Keratinocyte (primary cell): Measurements from ENCODE around the gene FEN1. TPM values are rescaled to one million over a fixed set of nuclear protein-coding genes. Genes with fewer than 3 reads are reported as not detected.

ENCODE experiments used
- DNase-seq: peaks from one replicate; pipeline ENCODE4 v3.0.0-alpha.2; 2011; ENCODE audit warnings: low read depth, missing footprints, low spot score
- FAIRE-seq: peaks from 2 replicates; lab custom pipeline; 2011; peaks lifted over from hg19 to GRCh38; lab: Jason Lieb, UNC
- H2AFZ ChIP-seq: 2 replicates; pipeline ENCODE4 v1.6.0; 2012; ENCODE audit warnings: low read length, control low read depth, inconsistent platforms; ENCODE audit not compliant: control insufficient read depth
- H3K27ac ChIP-seq: 2 replicates; pipeline ENCODE4 v1.5.1; 2011; ENCODE audit warnings: low read length; ENCODE audit not compliant: control insufficient read depth, insufficient read depth
- H3K27me3 ChIP-seq: 3 replicates; pipeline ENCODE4 v1.6.0; 2011; ENCODE audit warnings: low read length; ENCODE audit not compliant: control insufficient read depth, insufficient read depth; ENCODE audit errors: extremely low read depth
- H3K36me3 ChIP-seq, 2 experiments: 2 replicates in 1 of 2; 3 replicates in 1 of 2; pipeline ENCODE4 v1.5.1; 2011; ENCODE audit warnings: low read length in 2 of 2, mild to moderate bottlenecking in 1 of 2; ENCODE audit not compliant: control insufficient read depth in 2 of 2, insufficient read depth in 2 of 2; ENCODE audit errors: extremely low read depth in 1 of 2
- H3K4me1 ChIP-seq: 3 replicates; pipeline ENCODE4 v1.5.1; 2011; ENCODE audit warnings: low read length; ENCODE audit not compliant: control insufficient read depth, insufficient read depth; ENCODE audit errors: extremely low read depth
- H3K4me2 ChIP-seq: 3 replicates; pipeline ENCODE4 v1.6.0; 2011; ENCODE audit warnings: low read depth, low read length; ENCODE audit not compliant: control insufficient read depth, insufficient read depth; ENCODE audit errors: extremely low read depth
- H3K4me3 ChIP-seq, 3 experiments: fragments of 200-600 bp in 1 of 3; sonication (generic) in 1 of 3; 2 replicates in 2 of 3; 3 replicates in 1 of 3; pipeline ENCODE4 v1.5.1; 2011 to 2016; ENCODE audit warnings: low read length in 3 of 3, mild to moderate bottlenecking in 3 of 3, control low read depth in 2 of 3, inconsistent platforms in 1 of 3, low read depth in 1 of 3, mixed read lengths in 1 of 3, mixed run types in 1 of 3, moderate library complexity in 1 of 3; ENCODE audit not compliant: control insufficient read depth in 2 of 3, insufficient read depth in 2 of 3; ENCODE audit errors: extremely low read depth in 1 of 3
- H3K79me2 ChIP-seq: 2 replicates; pipeline ENCODE4 v1.6.0; 2012; ENCODE audit warnings: low read length; ENCODE audit not compliant: control insufficient read depth, insufficient read depth
- H3K9ac ChIP-seq: 3 replicates; pipeline ENCODE4 v1.6.0; 2011; ENCODE audit warnings: low read length; ENCODE audit not compliant: control insufficient read depth, insufficient read depth; ENCODE audit errors: extremely low read depth
- H3K9me1 ChIP-seq: 3 replicates; pipeline ENCODE4 v1.6.0; 2011; ENCODE audit warnings: low read length; ENCODE audit not compliant: control insufficient read depth, insufficient read depth; ENCODE audit errors: extremely low read depth
- H3K9me3 ChIP-seq: 2 replicates; pipeline ENCODE4 v1.5.1; 2012; ENCODE audit warnings: low read depth, low read length; ENCODE audit not compliant: control insufficient read depth
- H4K20me1 ChIP-seq: 3 replicates; pipeline ENCODE4 v1.6.0; 2011; ENCODE audit warnings: low read length; ENCODE audit not compliant: control insufficient read depth, insufficient read depth; ENCODE audit errors: extremely low read depth
- CTCF ChIP-seq, 3 experiments: IDR thresholded peaks in 1 of 3; conservative IDR thresholded peaks in 1 of 3; optimal IDR thresholded peaks in 1 of 3; 2 replicates in 2 of 3; 3 replicates in 1 of 3; pipeline versions ENCODE3 to v1.5.1; 2011; ENCODE audit warnings: low read length in 3 of 3, mild to moderate bottlenecking in 3 of 3, moderate library complexity in 2 of 3, control low read depth in 1 of 3, inconsistent platforms in 1 of 3; ENCODE audit not compliant: insufficient read depth in 2 of 3; ENCODE audit errors: extremely low read depth in 1 of 3
- EZH2 ChIP-seq: IDR thresholded peaks from one replicate; pipeline ENCODE4 v1.6.1; 2012; ENCODE audit warnings: inconsistent platforms, mild to moderate bottlenecking, low read length, moderate library complexity
- dilution Hi-C: fragments of 300-500 bp; cut with MboI; formaldehyde crosslinking; loops from one replicate; pipeline ENCODE4 v1.7.0; 2020; ENCODE audit warnings: low sequenced_read_pairs; ENCODE audit not compliant: extremely low pct_ligation_motif_present
- polyA plus RNA-seq, 5 experiments: library from polyadenylated mRNA; depleted of rRNA in 3 of 5; stranded (reverse) in 3 of 5; stranded (forward) in 1 of 5; unstranded in 1 of 5; fragments of >200 nt; gene quantifications; 1 replicate in 1 of 5; 2 replicates in 3 of 5; 3 replicates in 1 of 5; pipeline versions ENCODE4 v1.2.1 to v1.2.3, GENCODE V29; 2011 to 2012; ENCODE audit warnings: missing spikeins in 2 of 5, low read depth in 1 of 5, low replicate concordance in 1 of 5

Gene FEN1
- polyA plus RNA-seq, 1 donor (not counting 4 experiments of a cell fraction or from before 2014, with no cell fraction given), result 26.7 TPM

- Histone ChIP-seq H3K9me1 (no peaks in the 10 kb centered on the region), H4K20me1 (peaks cover 5% of the 10 kb centered on the region), H2AFZ (no peak overlapping the region), H3K27ac (no peak overlapping the region), H3K79me2 (peaks cover 58% of the 10 kb centered on the region), H3K27me3 (no peaks in the 10 kb centered on the region), H3K36me3 (peaks cover 7 to 15% of the 10 kb centered on the region in 2 experiments), H3K4me2 (no peak overlapping the region), H3K4me1 (peaks cover 32% of the 10 kb centered on the region), H3K9ac (no peak overlapping the region), H3K9me3 (no peaks in the 10 kb centered on the region), H3K4me3 (no peak overlapping the region)
- FAIRE-seq (no peak), DNase-seq (no peak)
- TF ChIP-seq CTCF (optimal IDR thresholded peaks at IDR 0.05 in 1 of 3, IDR thresholded peaks at IDR 0.05 in 1 of 3, conservative IDR thresholded peaks at IDR 0.05 in 1 of 3; ENCODE audit: extremely low read depth in 1 of 3, insufficient read depth in 2 of 3, low read length in 3 of 3) (no peak), EZH2 (no peak)
- dilution Hi-C loops, result no loop called here
Measured at GRCh38 chr11:61833471-61833870, 40.8 kb downstream of the FEN1 start.

GRCh38 chr11:61833926-61834277, 41.2 kb downstream of the FEN1 start:
- no peak overlapping the region for H3K4me2 ChIP-seq
- peaks cover 32% of the 10 kb centered on the region for H3K4me1 ChIP-seq
- H3K9me3 ChIP-seq, result no peaks in the 10 kb centered on the region
- no peaks in the 10 kb centered on the region for H3K9me1 ChIP-seq
- TF ChIP-seq CTCF (optimal IDR thresholded peaks at IDR 0.05 in 1 of 3, IDR thresholded peaks at IDR 0.05 in 1 of 3, conservative IDR thresholded peaks at IDR 0.05 in 1 of 3; ENCODE audit: extremely low read depth in 1 of 3, insufficient read depth in 2 of 3, low read length in 3 of 3) (no peak), EZH2 (no peak)
- FAIRE-seq (no peak), DNase-seq (no peak)
- H3K79me2 ChIP-seq, result peaks cover 54% of the 10 kb centered on the region
- no peaks in the 10 kb centered on the region for H3K27me3 ChIP-seq
- dilution Hi-C loops, result no loop called here
- H3K36me3 ChIP-seq, result peaks cover 11 to 18% of the 10 kb centered on the region in 2 experiments
- peaks cover 5% of the 10 kb centered on the region for H4K20me1 ChIP-seq
- no peak overlapping the region for H3K27ac ChIP-seq
- H3K9ac ChIP-seq, result no peak overlapping the region
- no peak overlapping the region for H2AFZ ChIP-seq
- H3K4me3 ChIP-seq, result no peak overlapping the region
